Upper lobe of left lung (tissue), 6 donors: ENCODE results near the gene ZSWIM6. TPM values are rescaled to one million over a fixed set of nuclear protein-coding genes. Genes with fewer than 3 reads are reported as not detected.
A peak's percentile ranks its signal among the peaks of the same experiment; 100 is the strongest.

Experiments used
- ATAC-seq, 2 donors: fragments of 200-7000 bp; cut with Tn5 transposase; one replicate each; pipeline ENCODE4 v1.9.1; 2022; ENCODE audit warnings: mild to moderate bottlenecking in 2 of 2, moderate library complexity in 2 of 2; ENCODE audit not compliant: low FRiP score in 2 of 2
- DNase-seq, 2 donors: peaks; one replicate each; pipeline ENCODE4 v3.0.0-alpha.2; 2019 to 2020
- H3K27ac ChIP-seq, 4 donors: fragments of 200-600 bp; sonication (generic); one replicate each; pipeline ENCODE4 v1.5.1; 2016 to 2019
- H3K27me3 ChIP-seq, 4 donors: fragments of 200-600 bp; sonication (generic); one replicate each; pipeline ENCODE4 v1.5.1; 2017 to 2019
- H3K36me3 ChIP-seq, 4 donors: fragments of 200-600 bp; sonication (generic); one replicate each; pipeline ENCODE4 v1.5.1; 2016 to 2019
- H3K4me1 ChIP-seq, 4 donors: fragments of 200-600 bp; sonication (generic); one replicate each; pipeline ENCODE4 v1.5.1; 2018 to 2019
- H3K4me3 ChIP-seq, 4 donors: fragments of 200-600 bp; sonication (generic); one replicate each; pipeline ENCODE4 v1.5.1; 2017 to 2019; ENCODE audit warnings: mild to moderate bottlenecking in 2 of 4, moderate library complexity in 1 of 4
- H3K9me3 ChIP-seq, 4 donors: fragments of 200-600 bp; sonication (generic); one replicate each; pipeline ENCODE4 v1.5.1; 2018 to 2019
- CTCF ChIP-seq, 6 experiments: fragments of 450-650 bp in 4 of 6; fragments of 200-600 bp in 2 of 6; sonication (generic) in 2 of 6; IDR thresholded peaks; one replicate each; pipeline ENCODE4 v1.5.1; 2016 to 2019; ENCODE audit warnings: antibody characterized with exemption in 6 of 6
- EP300 ChIP-seq, 4 donors: sonication (generic); formaldehyde crosslinking; IDR thresholded peaks; one replicate each; pipeline ENCODE4 v1.5.1; 2017; ENCODE audit warnings: antibody characterized with exemption in 4 of 4, control low read depth in 2 of 4
- POLR2A ChIP-seq, 4 donors: fragments of 450-650 bp; IDR thresholded peaks; one replicate each; pipeline ENCODE4 v1.5.1; 2016 to 2017; ENCODE audit warnings: antibody characterized with exemption in 4 of 4, mild to moderate bottlenecking in 2 of 4
- POLR2AphosphoS5 ChIP-seq, 2 donors: sonication (generic); formaldehyde crosslinking; IDR thresholded peaks; one replicate each; pipeline ENCODE4 v1.5.1; 2017; ENCODE audit warnings: antibody characterized with exemption in 2 of 2
- WGBS, 2 donors: methylation state at CpG; one replicate each; pipeline ENCODE4 v1.1.5; 2017 to 2018; 5-methylcytosine and 5-hydroxymethylcytosine counted together
- total RNA-seq, 6 donors: library from RNA; depleted of rRNA in 4 of 6; stranded (reverse); fragments of >200 nt in 4 of 6; gene quantifications; one replicate each; pipeline versions ENCODE4 v1.1.0 to v1.2.1, GENCODE V29; 2016 to 2021
- donor health status: DM: no; HTN: no; CAD: no; lungs with moderate emphysema.
- donor health status: DM: no; HTN: yes; CAD: no; lungs with severe emphysema.

ZSWIM6 gene
- total RNA-seq, 6 donors from 2014 or later = 10.5 to 22.3 (median 15.7) TPM

GRCh38 chr5:61332851-61333320 is 828 bp downstream of the ZSWIM6 start:
- Histone ChIP-seq H3K27ac (peak overlapping the region; percentile 92 to 96 (median 93)), H3K4me3 (peak overlapping the region; percentile 40 to 84 (median 78)), H3K36me3 (no peaks in the 10 kb centered on the region), H3K27me3 (no peaks in the 10 kb centered on the region), H3K9me3 (no peaks in the 10 kb centered on the region), H3K4me1 (peaks cover 29 to 53% (median 38%) of the 10 kb centered on the region in 4 donors)
- peak; percentile 55 to 93 for DNase-seq
- 0% methylated on average over 4 of the region's 61 CpGs; no CpG with 5 or more reads in 1 of the 2 donors for WGBS, 2 donors
- TF ChIP-seq POLR2AphosphoS5 (IDR thresholded peaks at IDR 0.05) (peak in 1 of 2 donors; percentile 26), EP300 (IDR thresholded peaks at IDR 0.05) (no peak), POLR2A (IDR thresholded peaks at IDR 0.05) (peak in 1 of 4 donors; percentile 26), CTCF (IDR thresholded peaks at IDR 0.05) (no peak)
- ATAC-seq = peak in 1 of 2 donors; percentile 1

- Histone ChIP-seq H3K27ac (peak overlapping the region; percentile 92 to 96 (median 93)), H3K4me3 (peak overlapping the region; percentile 40 to 84 (median 78)), H3K36me3 (no peaks in the 10 kb centered on the region), H3K27me3 (no peaks in the 10 kb centered on the region), H3K4me1 (peaks cover 29 to 49% (median 34%) of the 10 kb centered on the region in 4 donors), H3K9me3 (no peaks in the 10 kb centered on the region)
- peak in 1 of 4 donors; percentile 12 for TF ChIP-seq POLR2A (IDR thresholded peaks at IDR 0.05)
- TF ChIP-seq POLR2AphosphoS5 (IDR thresholded peaks at IDR 0.05) = no peak
- WGBS, 2 donors = 0% methylated on average over 37 of the region's 75 CpGs; no CpG with 5 or more reads in 1 of the 2 donors
- DNase-seq = peak; percentile 66 to 90
- ATAC-seq = peak in 1 of 2 donors; percentile 1
These were observed 1.4 kb downstream of the ZSWIM6 start for GRCh38 chr5:61333321-61333953.

GRCh38 chr5:61333954-61334867 is 2.2 kb downstream of the ZSWIM6 start:
- no peak for ATAC-seq
- Histone ChIP-seq H3K4me3 (peak overlapping the region; percentile 40 to 84 (median 78)), H3K36me3 (no peaks in the 10 kb centered on the region), H3K27ac (peak overlapping the region; percentile 92 to 96 (median 93)), H3K27me3 (no peaks in the 10 kb centered on the region), H3K4me1 (peaks cover 24 to 41% (median 28%) of the 10 kb centered on the region in 4 donors), H3K9me3 (no peaks in the 10 kb centered on the region)
- TF ChIP-seq EP300 (IDR thresholded peaks at IDR 0.05) = no peak
- 19 to 34% methylated on average over 10 to 17 of the region's 17 CpGs for WGBS, 2 donors
- DNase-seq = no peak

GRCh38 chr5:61334868-61335615 is 3.0 kb downstream of the ZSWIM6 start:
- Histone ChIP-seq H3K4me3 (peak overlapping the region in 3 of 4 donors; percentile 77 to 84 (median 80)), H3K27me3 (no peaks in the 10 kb centered on the region), H3K36me3 (no peaks in the 10 kb centered on the region), H3K27ac (no peak overlapping the region), H3K4me1 (peaks cover 15 to 35% (median 20%) of the 10 kb centered on the region in 4 donors), H3K9me3 (no peaks in the 10 kb centered on the region)
- TF ChIP-seq EP300 (IDR thresholded peaks at IDR 0.05) (no peak), POLR2A (IDR thresholded peaks at IDR 0.05) (no peak), CTCF (IDR thresholded peaks at IDR 0.05) (no peak), POLR2AphosphoS5 (IDR thresholded peaks at IDR 0.05) (no peak)
- no peak for ATAC-seq
- 43 to 59% methylated on average over 10 of the region's 10 CpGs for WGBS, 2 donors
- no peak for DNase-seq

GRCh38 chr5:61339764-61340163 is 7.7 kb downstream of the ZSWIM6 start:
- Histone ChIP-seq H3K4me1 (peaks cover 20 to 58% (median 26%) of the 10 kb centered on the region in 4 donors), H3K27me3 (no peaks in the 10 kb centered on the region), H3K27ac (no peak overlapping the region), H3K9me3 (no peaks in the 10 kb centered on the region), H3K36me3 (no peaks in the 10 kb centered on the region), H3K4me3 (no peak overlapping the region)
- DNase-seq (no peak), ATAC-seq (no peak)
- 67 to 68% methylated on average over 2 of the region's 2 CpGs for WGBS, 2 donors
- TF ChIP-seq POLR2AphosphoS5 (IDR thresholded peaks at IDR 0.05) = no peak
- TF ChIP-seq POLR2A (IDR thresholded peaks at IDR 0.05) = no peak
- no peak for TF ChIP-seq CTCF (IDR thresholded peaks at IDR 0.05)
- TF ChIP-seq EP300 (IDR thresholded peaks at IDR 0.05) = no peak
